AG04449 (cell line): ENCODE results near the gene PCDH18.
"Not testable (repeated sequence)": the region's sequence is repeated elsewhere in the genome, so short reads cannot be mapped to it uniquely, and the experiment has no call there.

Source experiments
- CTCF ChIA-PET: fragments of 350-600 bp; formaldehyde crosslinking; extraction: SDS; loops from one replicate; lab custom pipeline; 2021; ENCODE audit warnings: antibody characterized with exemption; lab: Yijun Ruan, JAX
- POLR2A ChIA-PET: fragments of 400-600, 350-600 bp; formaldehyde crosslinking; extraction: SDS; loops from one replicate; lab custom pipeline; 2020; ENCODE audit warnings: antibody characterized with exemption, inconsistent platforms; lab: Yijun Ruan, JAX
- DNase-seq: peaks from one replicate; pipeline ENCODE4 v3.0.0-alpha.2; 2010; ENCODE audit warnings: low read depth, low spot score
- H3K4me3 ChIP-seq: 2 replicates; pipeline ENCODE4 v1.5.1; 2011; ENCODE audit warnings: low read depth, mild to moderate bottlenecking, control low read depth, low read length
- TF ChIP-seq, protein P1 (sequence below): IDR thresholded peaks from one replicate; pipeline ENCODE4 v1.5.1; 2011; ENCODE audit warnings: mild to moderate bottlenecking, moderate library complexity, low read length, control low read depth, inconsistent platforms; ENCODE audit not compliant: insufficient read depth; ENCODE audit errors: missing control alignments

The PCDH18 gene

DNA sequence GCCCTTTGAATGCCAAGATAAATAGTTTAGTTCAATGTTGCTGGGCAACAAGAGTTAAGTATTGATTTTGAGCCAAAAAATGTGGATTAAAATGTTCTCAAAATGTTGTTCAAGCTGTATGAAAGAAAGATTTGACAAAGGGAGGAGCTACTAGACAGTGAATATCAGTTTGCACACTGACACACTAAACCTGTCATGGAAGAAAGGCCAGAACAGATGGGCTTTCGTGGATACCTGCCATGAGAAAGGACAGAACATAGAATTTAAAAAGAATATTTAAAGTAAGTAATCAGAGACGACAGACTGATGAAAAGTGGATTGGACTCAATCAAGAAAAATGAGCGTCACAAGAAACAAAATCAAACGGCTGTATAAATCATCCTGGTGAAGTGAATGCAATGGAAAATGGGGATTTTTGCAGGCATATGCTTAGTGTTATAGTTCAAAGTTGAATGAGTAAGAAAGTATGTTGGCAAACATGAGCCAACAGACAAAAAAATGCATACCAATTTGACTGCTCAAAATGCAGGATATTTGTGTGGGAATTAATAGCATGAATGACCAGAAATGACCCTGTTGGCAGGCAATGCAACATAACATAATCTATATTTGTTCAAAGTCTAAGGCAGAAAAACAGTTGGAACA is 7.4 kb downstream of the PCDH18 start:
- ChIA-PET CTCF (interaction anchor here (0.9 to 1.4 kb wide), 2 partner anchors 10 to 240 kb away, joined by 3 read pairs; no protein-coding TSS in a partner anchor), POLR2A (no interaction called here)
- DNase-seq: no peak
- H3K4me3 ChIP-seq: no peak overlapping the region
- TF ChIP-seq, protein P1, sequence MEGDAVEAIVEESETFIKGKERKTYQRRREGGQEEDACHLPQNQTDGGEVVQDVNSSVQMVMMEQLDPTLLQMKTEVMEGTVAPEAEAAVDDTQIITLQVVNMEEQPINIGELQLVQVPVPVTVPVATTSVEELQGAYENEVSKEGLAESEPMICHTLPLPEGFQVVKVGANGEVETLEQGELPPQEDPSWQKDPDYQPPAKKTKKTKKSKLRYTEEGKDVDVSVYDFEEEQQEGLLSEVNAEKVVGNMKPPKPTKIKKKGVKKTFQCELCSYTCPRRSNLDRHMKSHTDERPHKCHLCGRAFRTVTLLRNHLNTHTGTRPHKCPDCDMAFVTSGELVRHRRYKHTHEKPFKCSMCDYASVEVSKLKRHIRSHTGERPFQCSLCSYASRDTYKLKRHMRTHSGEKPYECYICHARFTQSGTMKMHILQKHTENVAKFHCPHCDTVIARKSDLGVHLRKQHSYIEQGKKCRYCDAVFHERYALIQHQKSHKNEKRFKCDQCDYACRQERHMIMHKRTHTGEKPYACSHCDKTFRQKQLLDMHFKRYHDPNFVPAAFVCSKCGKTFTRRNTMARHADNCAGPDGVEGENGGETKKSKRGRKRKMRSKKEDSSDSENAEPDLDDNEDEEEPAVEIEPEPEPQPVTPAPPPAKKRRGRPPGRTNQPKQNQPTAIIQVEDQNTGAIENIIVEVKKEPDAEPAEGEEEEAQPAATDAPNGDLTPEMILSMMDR: no peak

DNA sequence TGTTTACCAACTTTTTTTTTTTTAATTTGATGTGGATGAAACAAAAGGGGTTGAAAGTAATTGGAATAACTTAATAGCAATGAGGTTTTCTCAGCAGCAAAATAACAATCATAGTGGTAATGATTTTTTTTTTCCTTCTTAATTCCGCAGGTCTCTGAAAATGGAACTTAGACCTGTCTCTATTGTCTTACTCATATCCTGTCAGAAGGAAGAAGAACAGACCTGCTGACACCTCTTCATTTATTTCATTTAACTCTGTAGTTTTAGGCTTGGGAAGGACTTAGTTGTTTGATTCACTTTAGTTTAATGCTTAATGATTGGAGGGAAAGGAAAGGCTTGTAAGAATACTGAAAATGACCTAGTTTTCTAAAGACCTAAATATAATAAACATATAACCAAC is 9.0 kb downstream of the PCDH18 start:
- no peak for DNase-seq
- TF ChIP-seq, protein P1: no peak
- ChIA-PET POLR2A (interaction anchor here (0.6 kb wide), 1 partner anchor 212 kb away, joined by 3 read pairs; no protein-coding TSS in a partner anchor), CTCF (interaction anchor here (1.4 to 1.8 kb wide), 2 partner anchors 11 kb away, joined by 3 to 4 read pairs; no protein-coding TSS in a partner anchor)
- no peak overlapping the region for H3K4me3 ChIP-seq

DNA sequence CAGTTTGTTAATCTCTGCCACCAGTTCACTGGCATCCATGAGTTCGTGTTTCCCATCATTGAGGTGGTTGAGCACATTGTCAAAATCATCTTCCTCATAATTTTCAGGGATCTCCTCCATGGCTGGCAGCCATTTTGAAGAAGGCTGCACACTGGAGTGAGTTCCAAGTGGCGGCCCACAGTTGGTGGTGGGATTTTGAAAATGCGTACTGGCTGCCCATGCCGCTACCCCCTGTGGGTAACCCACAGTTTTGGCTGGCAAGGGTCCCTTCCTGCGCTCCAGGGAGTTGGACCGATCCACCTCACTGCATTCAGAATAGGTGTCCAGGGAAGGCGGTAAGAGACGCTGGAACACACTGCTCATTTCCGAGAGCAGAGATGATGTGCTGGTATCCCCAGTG is 11.2 kb downstream of the PCDH18 start:
- no peak overlapping the region for H3K4me3 ChIP-seq
- TF ChIP-seq, protein P1: no peak
- no peak for DNase-seq
- ChIA-PET POLR2A (no interaction called here), CTCF (no interaction called here)

DNA sequence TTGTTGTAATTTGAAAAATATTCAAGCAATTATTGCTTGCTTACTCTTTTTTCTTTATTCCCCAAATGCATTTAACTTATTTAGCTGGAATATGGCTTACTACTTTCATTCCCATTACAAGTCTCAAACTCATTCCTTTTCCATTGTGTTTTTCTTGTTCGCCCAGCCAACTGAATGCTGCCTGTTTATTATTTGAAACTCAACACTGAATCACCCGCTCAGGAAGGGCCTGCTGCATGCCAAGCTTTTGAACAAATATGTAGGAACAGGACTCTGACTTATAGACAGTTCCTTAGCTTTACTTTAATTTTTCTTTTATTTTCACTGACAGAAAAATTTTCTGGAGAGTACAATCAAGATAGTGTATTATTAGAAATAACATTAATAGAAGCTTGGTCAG is 12.9 kb downstream of the PCDH18 start:
- POLR2A ChIA-PET: interaction anchor here (0.9 to 1.0 kb wide), 3 partner anchors 8 to 13 kb away, joined by 3 to 5 read pairs (median 4); partner anchors contain the start of gene PCDH18
- TF ChIP-seq, protein P1: no peak

DNA sequence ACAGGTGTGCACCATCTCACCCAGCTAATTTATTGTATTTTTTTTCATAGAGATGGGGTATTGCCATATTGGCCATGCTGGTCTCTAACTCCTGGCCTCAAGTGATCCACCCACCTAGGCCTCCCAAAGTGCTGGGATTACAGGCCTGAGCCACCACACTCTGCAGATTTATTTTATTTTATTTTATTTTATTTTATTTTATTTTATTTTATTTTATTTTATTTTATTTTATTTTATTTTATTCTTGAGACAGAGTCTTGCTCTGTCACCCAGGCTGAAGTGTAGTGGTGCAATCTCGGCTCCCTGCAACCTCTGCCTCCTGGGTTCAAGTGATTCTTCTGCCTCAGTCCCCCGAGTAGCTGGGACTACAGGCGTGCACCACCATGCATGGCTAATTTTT is 15.0 kb downstream of the PCDH18 start:
- ChIA-PET CTCF (interaction anchor here (0.7 kb wide), 1 partner anchor 206 kb away, joined by 3 read pairs; no protein-coding TSS in a partner anchor), POLR2A (interaction anchor here (1.3 kb wide), 1 partner anchor 28 kb away, joined by 4 read pairs; no protein-coding TSS in a partner anchor)
- not testable (repeated sequence) for DNase-seq, H3K4me3 ChIP-seq

More for the DNA sequence above, 12.9 kb downstream of the PCDH18 start:
- CTCF ChIA-PET: interaction anchor here (0.6 to 1.2 kb wide), 2 partner anchors 30 to 319 kb away, joined by 3 read pairs; no protein-coding TSS in a partner anchor
- H3K4me3 ChIP-seq: no peak overlapping the region
- no peak for DNase-seq

DNA sequence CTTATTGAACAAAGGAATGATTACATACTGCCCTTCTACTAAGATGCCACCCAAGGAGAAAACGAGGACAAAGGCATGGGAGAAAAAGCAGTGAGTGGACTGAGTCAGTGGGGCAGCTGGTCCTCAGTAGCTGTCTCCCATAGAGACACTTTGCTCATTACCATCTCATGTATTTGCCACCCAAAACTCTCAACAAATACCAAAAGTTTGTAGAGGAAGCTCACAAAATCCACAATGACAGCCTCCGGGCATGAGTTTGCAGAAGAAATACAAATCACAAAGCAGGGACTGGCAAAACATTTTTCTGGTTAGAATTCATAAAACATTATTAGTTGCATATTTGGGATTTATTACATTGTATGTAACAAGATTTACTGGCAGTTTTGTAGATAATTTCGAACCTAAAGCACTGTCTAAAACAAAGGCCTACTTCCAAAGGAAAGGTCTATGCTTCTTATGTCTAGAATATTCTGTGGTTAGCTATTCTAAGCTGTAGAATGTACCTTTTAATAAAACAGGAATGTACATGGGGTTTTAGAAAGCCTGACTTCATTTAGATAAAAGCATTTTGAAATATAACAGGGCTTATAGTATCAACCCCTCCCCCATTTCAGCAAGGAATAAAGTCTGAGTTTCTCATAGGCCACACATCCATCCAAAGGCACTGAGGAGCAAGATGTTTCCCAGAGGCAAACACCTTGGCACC is 17.7 kb downstream of the PCDH18 start:
- ChIA-PET CTCF (no interaction called here), POLR2A (no interaction called here)
- TF ChIP-seq, protein P1: no peak
- no peak for DNase-seq
- no peak overlapping the region for H3K4me3 ChIP-seq
